H1 (cell line): ENCODE data around the gene ADGRF5. TPM values are rescaled to one million over a fixed set of nuclear protein-coding genes. Genes with fewer than 3 reads are reported as not detected.

ENCODE experiments used
- CTCF ChIA-PET: fragments of 300-600 bp; sonication (Branson Sonifier 250); formaldehyde crosslinking; loops from one replicate; lab custom pipeline; 2021; ENCODE audit not compliant: partially characterized antibody; lab: Charles Lee
- POLR2A ChIA-PET: fragments of 300-600 bp; sonication (Branson Sonifier 250); formaldehyde crosslinking; loops from one replicate; lab custom pipeline; 2021; ENCODE audit warnings: inconsistent platforms; ENCODE audit not compliant: partially characterized antibody; lab: Charles Lee
- DNase-seq, 2 experiments: peaks; one replicate each; pipeline versions ENCODE4 v3.0.0 to v3.0.0-alpha.2; 2010 to 2022; ENCODE audit warnings: low spot score in 2 of 2, low read depth in 1 of 2, mixed read lengths in 1 of 2
- FAIRE-seq: peaks from 2 replicates; lab custom pipeline; 2011; peaks lifted over from hg19 to GRCh38; lab: Jason Lieb, UNC
- H2AFZ ChIP-seq: 2 replicates; pipeline ENCODE4 v1.8.1; 2012; ENCODE audit warnings: low read length, inconsistent platforms
- H2AK5ac ChIP-seq: 2 replicates; pipeline ENCODE4 v1.6.1; 2013; ENCODE audit warnings: low read depth, low read length
- H2BK120ac ChIP-seq: replicated peaks from 2 replicates; pipeline ENCODE3; 2013; ENCODE audit warnings: low read depth, low read length, inconsistent platforms
- H2BK12ac ChIP-seq: 2 replicates; pipeline ENCODE4 v1.6.1; 2013; ENCODE audit warnings: low read depth, low read length
- H2BK15ac ChIP-seq: 2 replicates; pipeline ENCODE4 v1.6.1; 2013; ENCODE audit warnings: low read length
- H2BK20ac ChIP-seq: 2 replicates; pipeline ENCODE4 v1.6.1; 2013; ENCODE audit warnings: low read length
- H2BK5ac ChIP-seq: 2 replicates; pipeline ENCODE4 v1.6.1; 2013; ENCODE audit warnings: low read depth, low read length
- H3K14ac ChIP-seq: 2 replicates; pipeline ENCODE4 v1.6.1; 2013; ENCODE audit warnings: inconsistent platforms; ENCODE audit not compliant: insufficient read length
- H3K18ac ChIP-seq: 2 replicates; pipeline ENCODE4 v1.6.1; 2013; ENCODE audit warnings: low read length; ENCODE audit errors: extremely low read depth
- H3K23ac ChIP-seq: 2 replicates; pipeline ENCODE4 v1.6.1; 2013; ENCODE audit warnings: inconsistent platforms; ENCODE audit not compliant: insufficient read length
- H3K23me2 ChIP-seq: 2 replicates; pipeline ENCODE4 v1.6.1; 2013; ENCODE audit warnings: low read depth, low read length
- H3K27ac ChIP-seq: 2 replicates; pipeline ENCODE4 v1.6.1; 2011; ENCODE audit warnings: low read depth, low read length, inconsistent platforms
- H3K27me3 ChIP-seq, 4 experiments: replicated peaks in 1 of 4; 1 replicate in 1 of 4; 2 replicates in 3 of 4; pipeline versions ENCODE4 v1.6.1 to v1.8.1; 2011 to 2013; ENCODE audit warnings: low read length in 3 of 4, mild to moderate bottlenecking in 3 of 4, inconsistent platforms in 2 of 4, mixed read lengths in 2 of 4, moderate library complexity in 1 of 4; ENCODE audit not compliant: control insufficient read depth in 3 of 4, insufficient read depth in 3 of 4; ENCODE audit errors: extremely low read depth in 1 of 4
- H3K36me3 ChIP-seq, 4 experiments: 2 replicates each; pipeline versions ENCODE4 v1.6.1 to v1.8.1; 2011 to 2013; ENCODE audit warnings: mild to moderate bottlenecking in 4 of 4, low read length in 3 of 4, moderate library complexity in 2 of 4, control low read depth in 1 of 4, inconsistent platforms in 1 of 4; ENCODE audit not compliant: insufficient read depth in 4 of 4, control insufficient read depth in 2 of 4
- H3K4ac ChIP-seq: replicated peaks from 2 replicates; pipeline ENCODE3; 2013; ENCODE audit warnings: low read length, low read depth, mixed read lengths, inconsistent platforms; ENCODE audit not compliant: insufficient read length
- H3K4me1 ChIP-seq, 4 experiments: replicated peaks in 1 of 4; 1 replicate in 1 of 4; 2 replicates in 3 of 4; pipeline versions ENCODE4 v1.6.1 to v1.8.1; 2011 to 2013; ENCODE audit warnings: low read length in 3 of 4, inconsistent platforms in 2 of 4, mixed read lengths in 1 of 4; ENCODE audit not compliant: insufficient read depth in 4 of 4, control insufficient read depth in 3 of 4
- H3K4me2 ChIP-seq, 2 experiments: 2 replicates each; pipeline versions ENCODE4 v1.6.1 to v1.8.1; 2011 to 2013; ENCODE audit warnings: low read depth in 2 of 2, low read length in 2 of 2, control low read depth in 1 of 2, inconsistent platforms in 1 of 2, mild to moderate bottlenecking in 1 of 2; ENCODE audit not compliant: insufficient read depth in 1 of 2
- H3K4me3 ChIP-seq, 4 experiments: fragments of 200-600, 300-600 bp in 1 of 4; sonication (generic), shearing (Covaris generic), sonication (Bioruptor Twin) in 1 of 4; 2 replicates each; pipeline versions ENCODE4 v1.5.1 to v1.8.1; 2011 to 2016; ENCODE audit warnings: low read length in 4 of 4, low read depth in 3 of 4, control low read depth in 2 of 4, inconsistent platforms in 2 of 4, mild to moderate bottlenecking in 2 of 4, mixed read lengths in 1 of 4, moderate library complexity in 1 of 4; ENCODE audit not compliant: insufficient read depth in 2 of 4; ENCODE audit errors: extremely low read depth in 1 of 4
- H3K56ac ChIP-seq: replicated peaks from 2 replicates; pipeline ENCODE3; 2013; ENCODE audit warnings: low read depth, mild to moderate bottlenecking, mixed read lengths, low read length, inconsistent platforms; ENCODE audit not compliant: insufficient read length
- H3K79me1 ChIP-seq: 2 replicates; pipeline ENCODE4 v1.6.1; 2013; ENCODE audit warnings: low read depth, low read length, control low read depth
- H3K79me2 ChIP-seq, 2 experiments: 2 replicates each; pipeline versions ENCODE4 v1.6.1 to v1.8.1; 2012 to 2013; ENCODE audit warnings: low read length in 2 of 2, mild to moderate bottlenecking in 2 of 2, inconsistent platforms in 1 of 2; ENCODE audit not compliant: insufficient read depth in 2 of 2, control insufficient read depth in 1 of 2
- H3K9ac ChIP-seq, 4 experiments: replicated peaks in 1 of 4; 1 replicate in 1 of 4; 2 replicates in 3 of 4; pipeline versions ENCODE4 v1.6.1 to v1.8.1; 2011 to 2013; ENCODE audit warnings: low read depth in 3 of 4, low read length in 3 of 4, control low read depth in 2 of 4, mild to moderate bottlenecking in 2 of 4, moderate library complexity in 2 of 4, inconsistent platforms in 1 of 4; ENCODE audit errors: extremely low read depth in 1 of 4
- H3K9me3 ChIP-seq, 2 experiments: 2 replicates each; pipeline versions ENCODE4 v1.6.1 to v1.8.1; 2012 to 2013; ENCODE audit warnings: mild to moderate bottlenecking in 2 of 2, moderate library complexity in 2 of 2, control low read depth in 1 of 2, inconsistent platforms in 1 of 2, low read depth in 1 of 2, low read length in 1 of 2, mixed read lengths in 1 of 2; ENCODE audit not compliant: insufficient read depth in 2 of 2
- H4K20me1 ChIP-seq, 2 experiments: replicated peaks in 1 of 2; 2 replicates each; pipeline versions ENCODE3 to v1.8.1; 2011 to 2013; ENCODE audit warnings: inconsistent platforms in 2 of 2, low read length in 2 of 2, mild to moderate bottlenecking in 1 of 2; ENCODE audit not compliant: insufficient read depth in 2 of 2, control insufficient read depth in 1 of 2
- H4K5ac ChIP-seq: 2 replicates; pipeline ENCODE4 v1.6.1; 2013; ENCODE audit warnings: low read length, low read depth, mixed read lengths, inconsistent platforms; ENCODE audit not compliant: insufficient read length
- H4K8ac ChIP-seq: 2 replicates; pipeline ENCODE4 v1.8.0; 2013; ENCODE audit warnings: mild to moderate bottlenecking, moderate library complexity, low read length, inconsistent platforms; ENCODE audit not compliant: insufficient read depth; ENCODE audit errors: extremely low read depth
- H4K91ac ChIP-seq: replicated peaks from 2 replicates; pipeline ENCODE3; 2013; ENCODE audit warnings: low read length, mixed read lengths, inconsistent platforms; ENCODE audit not compliant: insufficient read length
- BACH1 ChIP-seq: IDR thresholded peaks from 2 replicates; pipeline ENCODE4 v1.6.1; 2012; ENCODE audit warnings: low read length, improper control_type of control experiment
- CEBPB ChIP-seq: IDR thresholded peaks from 2 replicates; pipeline ENCODE4 v1.6.1; 2012; ENCODE audit warnings: low read depth, low read length
- CHD2 ChIP-seq: IDR thresholded peaks from 2 replicates; pipeline ENCODE4 v1.6.1; 2012; ENCODE audit warnings: low read length, improper control_type of control experiment
- CREB1 ChIP-seq: IDR thresholded peaks from 2 replicates; pipeline ENCODE4 v1.6.1; 2012; ENCODE audit warnings: inconsistent platforms
- HDAC2 ChIP-seq, 2 experiments: fragments of 300-600 bp in 1 of 2; sonication (generic) in 1 of 2; IDR thresholded peaks; 2 replicates each; pipeline ENCODE4 v1.6.1; 2011 to 2012; ENCODE audit warnings: low read depth in 2 of 2, low read length in 2 of 2, mild to moderate bottlenecking in 2 of 2, moderate library complexity in 2 of 2, borderline replicate concordance in 1 of 2, inconsistent platforms in 1 of 2
- HDAC6 ChIP-seq: IDR thresholded peaks from one replicate; pipeline ENCODE4 v1.7.1; 2012; ENCODE audit warnings: low read depth, mild to moderate bottlenecking, inconsistent platforms, low read length, moderate library complexity
- KDM5A ChIP-seq: fragments of 200-600 bp; IDR thresholded peaks from 2 replicates; pipeline ENCODE4 v1.7.1; 2012; ENCODE audit warnings: mild to moderate bottlenecking, low read length, inconsistent platforms, mixed read lengths
- SIRT6 ChIP-seq: IDR thresholded peaks from one replicate; pipeline ENCODE4 v1.7.1; 2012; ENCODE audit warnings: low read length, inconsistent platforms
- SIX5 ChIP-seq: IDR thresholded peaks from 2 replicates; pipeline ENCODE4 v1.6.1; 2011; ENCODE audit warnings: mild to moderate bottlenecking, low read depth, low read length
- SP1 ChIP-seq: IDR thresholded peaks from 2 replicates; pipeline ENCODE4 v1.6.1; 2011; ENCODE audit warnings: low read depth, low read length
- SP2 ChIP-seq: IDR thresholded peaks from 2 replicates; pipeline ENCODE4 v1.6.1; 2012; ENCODE audit warnings: mild to moderate bottlenecking, low read length, inconsistent platforms
- SUZ12 ChIP-seq: fragments of 200-600 bp; sonication (generic); IDR thresholded peaks from 2 replicates; pipeline ENCODE4 v1.6.1; 2012; ENCODE audit warnings: mild to moderate bottlenecking, inconsistent platforms, low read length, moderate library complexity, mixed read lengths
- TAF7 ChIP-seq: optimal IDR thresholded peaks from 2 replicates; pipeline ENCODE3; 2011; ENCODE audit warnings: low read depth, mild to moderate bottlenecking, inconsistent platforms, low read length, moderate library complexity, borderline replicate concordance
- ZNF274 ChIP-seq: IDR thresholded peaks from 2 replicates; pipeline ENCODE4 v1.7.0; 2012; ENCODE audit warnings: low read length, borderline replicate concordance; ENCODE audit errors: extremely low read depth
- WGBS, 2 experiments: shearing (Covaris generic) in 1 of 2; methylation state at CpG; one replicate each; pipeline versions ENCODE4 v1.1.6 to v1.1.7; 2013 to 2015; ENCODE audit warnings: low lambda C conversion rate in 2 of 2, mixed read lengths in 2 of 2, inconsistent platforms in 1 of 2, low coverage in 1 of 2, missing lambda C conversion rate in 1 of 2; ENCODE audit not compliant: insufficient replicate concordance in 2 of 2, insufficient coverage in 1 of 2, insufficient read length in 1 of 2; ENCODE audit errors: extremely low coverage in 1 of 2, missing lambda C conversion rate in 1 of 2; 5-methylcytosine and 5-hydroxymethylcytosine counted together
- polyA plus RNA-seq, 7 experiments: library from polyadenylated mRNA; depleted of rRNA in 3 of 7; stranded (reverse) in 5 of 7; unstranded in 2 of 7; fragments of >200 nt in 5 of 7; fragments of 200-250 nt in 2 of 7; gene quantifications; 1 replicate in 5 of 7; 2 replicates in 1 of 7; 4 replicates in 1 of 7; pipeline versions ENCODE4 v1.2.1 to v1.2.3, GENCODE V29; 2011 to 2013; ENCODE audit warnings: missing spikeins in 2 of 7, mixed read lengths in 2 of 7
- total RNA-seq: library from RNA; stranded (reverse); fragmentation: NEBNext Ultra II Directional; extraction: Animal tissue kit (Norgen Biotek cat#: 25700); gene quantifications from 2 replicates; pipeline ENCODE4 v1.2.1, GENCODE V29; 2021
- TF ChIP-seq, protein P1 (sequence below): IDR thresholded peaks from 2 replicates; pipeline ENCODE4 v1.6.1; 2012; ENCODE audit warnings: low read length, inconsistent platforms

The ADGRF5 gene
- total and polyA plus RNA-seq, 2 of the 8 experiments (the other 6 are each of a cell fraction or from before 2014, with no cell fraction given) = 0.06 TPM; not detected in 1

GRCh38 chr6:46918806-46919205, 2.9 kb downstream of the ADGRF5 start:
- Histone ChIP-seq H3K56ac (no peak overlapping the region), H2BK120ac (no peak overlapping the region), H2AFZ (no peak overlapping the region), H3K36me3 (no peaks in the 10 kb centered on the region), H4K91ac (no peak overlapping the region), H4K5ac (no peak overlapping the region), H3K18ac (no peak overlapping the region), H3K14ac (no peak overlapping the region), H3K4me3 (no peak overlapping the region), H2BK15ac (no peak overlapping the region), H3K9ac (no peak overlapping the region), H4K20me1 (no peaks in the 10 kb centered on the region), H2BK5ac (no peak overlapping the region), H3K27ac (no peak overlapping the region), H3K4me1 (no peaks in the 10 kb centered on the region), H3K79me1 (no peaks in the 10 kb centered on the region), H2BK12ac (no peak overlapping the region), H3K4ac (no peak overlapping the region), H3K27me3 (no peaks in the 10 kb centered on the region), H3K23ac (no peak overlapping the region), H3K23me2 (no peaks in the 10 kb centered on the region), H4K8ac (no peak overlapping the region), H2BK20ac (no peak overlapping the region), H2AK5ac (no peak overlapping the region), H3K4me2 (no peak overlapping the region), H3K9me3 (no peaks in the 10 kb centered on the region), H3K79me2 (no peaks in the 10 kb centered on the region)
- FAIRE-seq (no peak), DNase-seq (no peak)
- CTCF ChIA-PET = interaction anchor here (1.5 to 1.6 kb wide), 2 partner anchors 9 to 63 kb away, joined by 5 to 6 read pairs; no protein-coding TSS in a partner anchor
- POLR2A ChIA-PET = no interaction called here
- 91% methylated on average over 3 of the region's 3 CpGs; no CpG with 5 or more reads in 1 of the 2 experiments for WGBS, 2 experiments
- TF ChIP-seq CREB1 (no peak), HDAC6 (no peak), TAF7 (no peak), CHD2 (no peak), CEBPB (no peak), SIRT6 (no peak), ZNF274 (no peak), SP2 (no peak), SP1 (no peak), SIX5 (no peak), KDM5A (no peak), HDAC2 (IDR thresholded peaks at IDR 0.05; ENCODE audit: borderline replicate concordance in 1 of 2, low read depth in 2 of 2, low read length in 2 of 2) (no peak), SUZ12 (no peak), BACH1 (no peak)
- TF ChIP-seq, protein P1, sequence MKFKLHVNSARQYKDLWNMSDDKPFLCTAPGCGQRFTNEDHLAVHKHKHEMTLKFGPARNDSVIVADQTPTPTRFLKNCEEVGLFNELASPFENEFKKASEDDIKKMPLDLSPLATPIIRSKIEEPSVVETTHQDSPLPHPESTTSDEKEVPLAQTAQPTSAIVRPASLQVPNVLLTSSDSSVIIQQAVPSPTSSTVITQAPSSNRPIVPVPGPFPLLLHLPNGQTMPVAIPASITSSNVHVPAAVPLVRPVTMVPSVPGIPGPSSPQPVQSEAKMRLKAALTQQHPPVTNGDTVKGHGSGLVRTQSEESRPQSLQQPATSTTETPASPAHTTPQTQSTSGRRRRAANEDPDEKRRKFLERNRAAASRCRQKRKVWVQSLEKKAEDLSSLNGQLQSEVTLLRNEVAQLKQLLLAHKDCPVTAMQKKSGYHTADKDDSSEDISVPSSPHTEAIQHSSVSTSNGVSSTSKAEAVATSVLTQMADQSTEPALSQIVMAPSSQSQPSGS = no peak
